CD4-positive, alpha-beta T cell treated with Interleukin-6 for 4 hours (primary cell): ENCODE data around the gene DOP1B.
"Not testable (repeated sequence)": the region's sequence is repeated elsewhere in the genome, so short reads cannot be mapped to it uniquely, and the experiment has no call there.

Experiments used
- DNase-seq: peaks from one replicate; pipeline ENCODE4 v3.0.0-alpha.2; 2020; ENCODE audit warnings: mixed read lengths

Gene DOP1B, protein sequence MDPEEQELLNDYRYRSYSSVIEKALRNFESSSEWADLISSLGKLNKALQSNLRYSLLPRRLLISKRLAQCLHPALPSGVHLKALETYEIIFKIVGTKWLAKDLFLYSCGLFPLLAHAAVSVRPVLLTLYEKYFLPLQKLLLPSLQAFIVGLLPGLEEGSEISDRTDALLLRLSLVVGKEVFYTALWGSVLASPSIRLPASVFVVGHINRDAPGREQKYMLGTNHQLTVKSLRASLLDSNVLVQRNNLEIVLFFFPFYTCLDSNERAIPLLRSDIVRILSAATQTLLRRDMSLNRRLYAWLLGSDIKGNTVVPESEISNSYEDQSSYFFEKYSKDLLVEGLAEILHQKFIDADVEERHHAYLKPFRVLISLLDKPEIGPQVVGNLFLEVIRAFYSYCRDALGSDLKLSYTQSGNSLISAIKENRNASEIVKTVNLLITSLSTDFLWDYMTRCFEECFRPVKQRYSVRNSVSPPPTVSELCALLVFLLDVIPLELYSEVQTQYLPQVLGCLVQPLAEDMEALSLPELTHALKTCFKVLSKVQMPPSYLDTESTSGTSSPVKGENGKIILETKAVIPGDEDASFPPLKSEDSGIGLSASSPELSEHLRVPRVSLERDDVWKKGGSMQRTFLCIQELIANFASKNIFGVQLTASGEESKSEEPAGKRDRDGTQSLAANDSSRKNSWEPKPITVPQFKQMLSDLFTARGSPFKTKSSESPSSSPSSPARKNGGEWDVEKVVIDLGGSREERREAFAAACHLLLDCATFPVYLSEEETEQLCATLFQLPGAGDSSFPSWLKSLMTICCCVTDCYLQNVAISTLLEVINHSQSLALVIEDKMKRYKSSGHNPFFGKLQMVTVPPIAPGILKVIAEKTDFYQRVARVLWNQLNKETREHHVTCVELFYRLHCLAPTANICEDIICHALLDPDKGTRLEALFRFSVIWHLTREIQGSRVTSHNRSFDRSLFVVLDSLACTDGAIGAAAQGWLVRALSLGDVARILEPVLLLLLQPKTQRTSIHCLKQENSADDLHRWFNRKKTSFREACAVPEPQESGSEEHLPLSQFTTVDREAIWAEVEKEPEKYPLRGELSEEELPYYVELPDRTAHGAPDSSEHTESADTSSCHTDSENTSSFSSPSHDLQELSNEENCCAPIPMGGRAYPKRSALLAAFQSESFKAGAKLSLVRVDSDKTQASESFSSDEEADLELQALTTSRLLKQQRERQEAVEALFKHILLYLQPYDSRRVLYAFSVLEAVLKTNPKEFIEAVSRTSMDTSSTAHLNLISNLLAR (N-terminal part only)

DNA sequence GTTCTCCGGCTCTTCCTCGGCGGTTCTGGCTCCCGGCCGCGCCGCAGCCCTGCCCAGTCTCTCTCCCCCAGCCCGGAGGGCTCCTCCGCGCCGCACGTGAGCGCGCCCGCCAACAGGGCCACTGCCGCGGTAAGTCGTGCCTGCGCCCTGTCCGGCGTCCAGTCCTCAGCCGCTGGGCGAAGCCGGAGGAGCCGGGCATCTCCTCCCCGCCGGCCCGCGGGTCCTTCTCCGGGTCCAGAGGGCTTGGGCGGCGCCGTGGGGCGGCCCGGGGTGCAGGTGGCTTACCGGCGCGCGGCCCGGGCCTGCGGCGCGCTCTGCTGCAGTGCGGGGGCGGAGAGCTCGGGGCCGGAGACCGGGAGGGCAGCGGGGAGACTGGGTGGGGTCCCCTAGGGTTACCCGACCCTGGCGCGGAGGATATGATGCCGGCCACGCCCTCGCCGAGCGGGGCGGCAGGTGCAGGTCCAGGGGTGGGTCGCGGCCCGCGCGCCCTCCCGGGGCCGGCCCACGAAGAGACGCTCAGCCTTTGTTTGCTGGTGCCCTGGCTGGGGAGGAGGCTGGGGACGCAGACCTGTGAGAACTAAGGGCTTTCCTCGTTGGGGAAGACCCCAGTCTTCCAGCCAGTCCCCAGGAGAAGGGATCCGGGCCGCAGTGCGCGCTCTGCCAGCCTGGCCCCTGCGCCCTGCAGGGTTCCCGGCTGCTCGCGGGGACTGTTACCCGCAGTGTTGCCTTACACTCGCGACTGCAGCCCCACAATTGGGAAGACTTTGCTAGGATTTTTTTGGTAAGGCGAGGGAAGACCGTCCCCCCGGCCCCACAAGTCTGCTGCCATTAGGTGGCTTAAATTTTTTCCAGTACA is at the start of gene DOP1B:
Gene DOP1B, plus strand, starts transcription at position 10 of the 856 bp plus-strand sequence. CDS start 7,910 bp downstream, outside the sequence.
- peak; percentile 43 for DNase-seq

DNA sequence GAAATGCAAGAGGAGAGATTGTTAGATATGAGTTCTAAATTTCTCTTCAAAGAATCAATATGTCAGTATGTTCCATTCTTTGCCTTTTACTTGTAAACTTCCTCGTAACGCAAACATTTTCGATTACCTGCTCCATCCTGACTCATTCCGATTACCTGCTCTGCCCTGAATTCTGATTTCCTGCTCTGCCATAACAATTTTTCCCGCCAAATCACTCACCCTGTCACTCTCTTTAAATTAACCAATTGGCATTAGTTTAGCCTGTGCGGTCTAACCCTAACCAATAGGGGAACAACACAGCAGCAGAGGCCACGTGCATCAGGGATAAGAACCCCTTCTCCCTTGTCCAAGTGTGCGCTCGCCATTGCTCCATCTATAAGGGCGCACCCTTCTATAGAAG is 46.8 kb upstream of the DOP1B start:
- no peak for DNase-seq

DNA sequence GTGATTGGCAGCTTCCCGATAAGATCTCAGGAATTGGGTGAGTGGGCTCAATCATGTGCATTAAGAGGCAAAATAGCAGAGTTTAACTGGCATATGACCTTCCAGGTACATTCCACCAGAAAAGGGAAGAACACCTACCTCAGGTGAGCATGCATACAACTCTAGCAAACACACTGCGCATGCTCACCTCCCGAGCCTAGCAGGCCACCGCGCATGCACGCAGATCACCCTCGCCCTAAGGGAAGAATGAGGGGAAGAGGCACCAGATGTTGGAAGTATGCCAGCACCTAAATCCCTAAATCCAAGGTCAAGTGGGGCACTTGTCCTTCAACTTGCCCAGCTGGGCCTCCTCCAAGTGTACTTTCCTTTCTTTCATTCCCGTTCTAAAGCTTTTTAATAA is 45.4 kb upstream of the DOP1B start:
- no peak for DNase-seq

DNA sequence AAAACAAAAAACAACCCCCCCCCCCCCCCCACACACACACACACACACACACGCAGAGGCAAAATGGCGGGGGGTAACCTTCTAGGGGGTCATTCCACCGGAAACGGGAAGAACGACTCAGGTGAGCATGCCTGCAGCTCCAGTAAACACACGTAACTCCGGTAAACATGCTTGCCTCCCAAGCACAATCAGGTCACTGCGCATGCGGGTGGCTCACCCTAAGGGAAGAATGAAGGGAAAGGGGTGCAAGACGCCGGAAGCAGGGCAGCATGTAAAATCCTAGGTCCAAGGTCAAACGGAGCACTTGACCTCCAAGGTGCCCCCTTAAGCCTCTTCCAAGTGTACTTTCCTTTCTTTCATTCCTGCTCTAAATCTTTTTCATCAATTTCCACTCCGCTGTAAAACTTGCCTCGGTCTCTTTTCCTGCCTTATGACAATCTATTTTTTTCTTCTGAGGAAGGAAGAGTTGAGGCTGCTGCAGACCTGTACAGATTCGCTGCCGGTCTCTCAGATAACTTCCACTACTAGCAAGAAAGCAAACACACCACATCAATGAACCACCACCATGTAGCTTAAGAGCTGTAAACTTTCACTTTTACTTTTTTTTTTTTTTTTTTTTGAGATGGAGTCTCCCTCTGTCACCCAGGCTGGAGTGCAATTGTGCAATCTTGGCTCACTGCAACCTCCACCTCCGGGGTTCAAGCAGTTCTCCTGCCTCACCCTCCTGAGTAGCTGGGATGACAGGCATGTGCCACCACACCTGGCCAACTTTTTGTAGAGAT is 42.8 kb upstream of the DOP1B start:
- DNase-seq = peak; percentile 80

DNA sequence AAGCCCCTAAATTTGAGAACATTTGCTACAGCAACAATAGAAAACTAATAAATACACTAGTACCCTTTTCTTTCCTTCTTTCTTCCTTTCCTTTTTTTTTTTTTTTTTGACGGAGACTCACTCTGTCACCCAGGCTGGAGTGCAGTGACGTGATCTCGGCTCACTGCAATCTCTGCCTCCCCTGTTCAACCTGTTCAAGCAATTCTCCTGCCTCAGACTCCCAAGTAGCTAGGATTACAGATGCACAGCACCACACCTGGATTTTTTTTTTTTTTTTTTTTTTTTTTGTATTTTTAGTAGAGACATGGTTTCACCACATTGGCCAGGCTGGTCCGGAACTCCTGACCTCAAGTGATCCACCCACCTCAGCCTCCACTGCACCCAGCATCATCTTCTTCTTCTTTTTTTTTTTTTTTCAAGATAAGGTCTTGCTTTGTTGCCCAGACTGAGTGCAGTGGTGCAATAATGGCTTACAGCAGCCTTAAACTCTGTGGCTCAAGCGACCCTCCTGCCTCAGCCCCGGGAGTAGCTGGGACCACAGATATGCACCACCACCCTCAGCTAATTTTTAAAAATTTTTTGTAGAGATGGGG is 41.4 kb upstream of the DOP1B start:
- DNase-seq = peak; percentile 14

DNA sequence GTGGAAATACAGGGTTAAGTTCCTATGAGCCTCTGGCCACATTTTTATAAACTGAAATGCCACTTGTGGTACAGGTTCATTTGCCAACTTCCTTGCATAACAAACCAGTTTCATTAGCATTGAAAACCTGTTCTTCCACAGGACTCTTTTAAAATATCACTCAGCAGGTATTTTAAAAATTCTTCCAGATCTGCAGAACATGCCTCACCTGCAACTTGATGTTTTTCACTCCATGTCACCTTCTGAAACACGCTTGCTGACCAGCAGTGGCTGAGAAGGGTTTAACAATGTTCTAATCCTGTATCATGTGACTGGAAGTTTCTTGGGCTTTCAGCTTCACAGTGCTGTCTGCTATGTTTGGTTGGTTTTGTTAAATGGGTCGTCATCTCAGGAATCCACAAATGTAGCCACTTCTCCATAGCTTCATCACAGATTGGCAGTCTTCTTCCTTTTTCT is 39.3 kb upstream of the DOP1B start:
- DNase-seq = no peak

DNA sequence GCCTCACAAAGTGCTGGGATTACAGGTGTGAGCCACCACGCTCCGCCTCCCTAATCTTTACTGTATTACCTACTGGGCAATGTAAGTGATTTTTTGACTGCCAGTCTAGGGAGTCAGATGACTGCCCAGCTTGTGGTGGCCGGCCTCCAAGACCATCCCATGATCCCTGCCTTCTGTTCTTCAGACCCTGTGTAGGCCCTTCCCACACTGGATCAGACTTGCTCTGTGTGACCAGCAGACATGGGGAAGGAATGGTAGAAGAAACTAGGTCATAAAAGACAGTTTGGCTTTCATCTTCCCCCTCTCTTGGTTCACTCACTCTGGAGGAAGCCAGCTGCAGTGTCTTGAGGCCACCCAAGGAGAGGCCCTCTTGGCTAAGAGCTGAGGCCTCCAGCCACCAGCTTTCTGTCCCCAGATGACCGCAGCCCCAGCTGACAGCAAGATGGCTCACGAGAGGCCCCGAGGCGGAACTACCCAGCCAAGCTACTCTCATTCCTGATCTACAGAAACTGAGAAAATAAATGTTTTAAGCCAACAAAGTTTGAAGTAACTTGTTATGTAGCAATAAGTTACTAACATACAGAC is 36.2 kb upstream of the DOP1B start:
- no peak for DNase-seq

DNA sequence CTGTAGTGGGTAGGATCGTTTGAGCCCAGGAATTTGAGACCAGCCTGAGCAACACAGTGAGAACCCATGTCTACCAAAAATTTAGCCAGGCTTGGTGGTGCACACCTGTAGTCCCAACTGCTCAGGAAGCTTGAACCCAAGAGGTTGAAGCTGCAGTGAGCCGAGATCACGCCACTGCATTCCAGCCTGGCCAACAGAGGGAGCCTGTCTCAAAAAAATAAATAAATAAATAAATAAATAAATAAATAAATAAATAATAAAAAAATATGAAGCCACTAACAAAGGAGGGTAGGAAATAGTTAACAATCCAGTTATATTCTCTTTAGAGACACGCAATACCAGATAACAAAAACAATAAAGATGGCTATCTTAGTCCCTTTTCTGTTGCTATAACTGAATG is 33.6 kb upstream of the DOP1B start:
- DNase-seq = no peak

DNA sequence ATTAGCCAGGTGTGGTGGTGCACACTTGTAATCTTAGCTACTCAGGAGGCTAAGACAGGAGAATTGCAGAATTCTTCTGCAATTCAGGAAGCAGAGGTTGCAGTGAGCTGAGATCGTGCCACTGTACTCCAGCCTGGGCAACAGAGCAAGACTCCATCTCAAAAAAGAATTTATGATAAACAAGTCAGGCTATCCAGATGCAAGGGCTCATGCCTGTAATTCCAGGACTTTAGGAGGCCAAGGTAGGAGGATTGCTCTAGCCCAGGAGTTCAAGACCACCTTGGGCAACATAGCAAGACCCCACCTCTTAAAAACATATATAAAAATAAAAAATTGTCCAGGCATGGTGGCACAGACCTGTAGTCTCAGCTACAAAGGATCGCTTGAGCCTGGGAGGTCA is 32.2 kb upstream of the DOP1B start:
- no peak for DNase-seq

DNA sequence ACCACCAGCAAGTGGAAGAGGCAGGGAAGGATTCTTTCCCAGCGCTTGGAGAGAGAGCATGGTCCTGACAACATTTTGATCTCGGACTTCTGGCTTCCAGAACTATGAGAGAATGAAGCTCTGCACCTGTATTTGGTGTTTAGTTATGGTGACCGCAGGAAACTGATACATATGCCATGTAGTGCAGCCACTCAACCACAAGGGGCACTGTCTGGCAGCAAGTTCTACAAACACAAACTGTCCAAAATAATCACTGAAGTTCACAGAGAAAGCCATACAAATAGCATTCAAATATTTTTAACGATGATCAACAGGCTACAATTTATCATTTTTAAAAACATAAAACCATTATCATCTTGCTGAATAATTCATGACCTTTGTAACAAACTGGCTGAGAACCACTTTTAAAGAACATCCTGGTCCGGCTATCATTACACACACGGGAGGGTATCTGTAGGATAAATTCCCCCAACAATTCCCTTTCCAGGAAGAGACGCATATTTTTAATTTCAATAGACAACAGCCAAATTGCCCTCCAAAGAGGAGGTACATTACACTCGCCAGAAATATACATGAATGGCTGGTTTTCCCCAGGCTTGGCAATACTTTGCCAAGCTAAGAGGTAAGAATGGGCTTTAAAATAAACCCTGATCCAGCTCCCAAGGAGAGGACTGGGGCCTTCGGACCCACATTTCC is 31.0 kb upstream of the DOP1B start:
- DNase-seq = peak; percentile 71

DNA sequence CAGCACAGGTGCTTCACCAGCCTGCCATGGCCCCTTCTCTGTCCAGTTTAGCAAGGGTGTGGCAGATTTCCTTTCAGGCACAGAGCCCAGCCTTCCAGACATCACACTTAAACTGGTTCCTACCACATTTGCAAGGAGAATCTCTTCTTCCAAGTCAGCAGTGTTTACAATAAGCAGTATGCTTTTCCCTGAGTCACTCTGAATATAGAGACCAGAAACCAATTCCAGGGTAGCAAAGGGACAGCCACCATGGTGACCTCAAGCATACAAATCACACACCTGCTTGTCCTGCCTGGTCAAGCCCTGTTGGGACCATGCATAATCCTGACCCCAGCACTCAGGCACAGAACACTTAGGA is 30.4 kb upstream of the DOP1B start:
- no peak for DNase-seq

DNA sequence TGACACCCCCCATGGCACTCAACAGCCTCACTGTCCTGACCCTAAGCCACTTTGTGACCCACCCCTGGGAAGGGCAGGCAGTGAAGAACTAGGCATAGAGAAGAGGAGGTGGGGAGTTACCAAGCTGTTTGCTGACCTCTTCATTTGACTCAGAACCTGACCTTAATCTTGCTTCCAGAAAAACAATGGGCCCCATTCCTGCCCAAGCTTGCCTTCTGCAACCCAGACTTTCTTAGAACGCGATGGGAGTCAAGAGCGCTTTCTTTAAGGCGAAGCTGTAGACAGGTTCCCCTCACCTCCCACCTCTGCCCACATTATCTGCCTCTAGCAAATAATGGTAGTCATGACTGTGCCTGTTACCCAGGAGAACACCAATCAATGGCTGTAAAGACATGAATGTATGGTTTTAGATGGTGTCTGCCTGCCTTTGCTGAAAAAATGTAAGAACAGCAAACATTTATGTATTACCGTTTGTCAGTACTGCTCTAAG is 30.0 kb upstream of the DOP1B start:
- no peak for DNase-seq

DNA sequence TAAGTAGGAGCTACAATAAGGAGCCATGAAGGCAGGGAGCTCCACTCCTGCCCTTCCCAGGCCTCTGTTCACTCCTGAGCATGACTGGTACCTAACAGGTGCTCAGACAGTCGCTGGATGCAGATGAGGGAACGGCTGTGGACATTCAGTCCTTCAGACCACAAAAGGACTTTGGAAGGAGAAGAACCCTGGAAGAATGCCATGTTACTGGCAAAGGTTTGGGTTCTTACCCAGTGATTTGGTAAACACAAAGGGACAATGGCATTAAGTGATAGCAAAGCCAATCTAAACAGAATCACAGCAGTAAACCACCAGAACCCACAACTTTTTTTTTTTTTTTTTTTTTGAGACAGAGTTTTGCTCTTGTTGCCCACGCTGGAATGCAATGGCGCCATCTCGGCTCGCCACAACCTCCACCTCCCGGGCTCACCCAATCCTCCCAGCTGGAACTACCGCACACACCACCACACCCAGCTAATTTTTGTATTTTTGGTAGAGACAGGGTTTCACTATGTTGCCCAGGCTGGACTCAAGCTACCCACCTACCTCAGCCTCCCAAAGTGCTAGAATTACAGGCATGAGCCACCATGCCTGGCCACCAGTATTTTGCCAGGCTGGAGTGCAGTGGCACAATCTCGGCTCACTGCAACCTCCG is 29.2 kb upstream of the DOP1B start:
- DNase-seq = no peak

DNA sequence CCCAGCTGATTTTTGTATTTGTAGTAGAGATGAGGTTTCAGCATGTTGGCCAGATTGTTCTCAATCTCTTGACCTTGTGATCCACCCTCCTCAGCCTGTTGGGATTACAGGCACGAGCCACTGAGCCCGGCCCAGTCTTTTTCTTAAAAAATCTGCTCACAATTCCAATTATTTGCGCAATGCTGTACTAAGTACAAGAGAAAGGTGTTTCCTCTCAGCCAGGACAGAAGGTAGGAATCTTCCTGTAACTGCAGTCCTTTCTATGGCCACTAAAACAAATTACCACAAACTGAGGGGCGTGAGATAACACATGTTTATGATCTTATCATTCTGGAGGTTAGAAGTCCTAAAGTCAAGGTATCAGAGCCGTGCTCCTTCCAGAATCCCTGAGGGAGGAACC is 28.6 kb upstream of the DOP1B start:
- no peak for DNase-seq

DNA sequence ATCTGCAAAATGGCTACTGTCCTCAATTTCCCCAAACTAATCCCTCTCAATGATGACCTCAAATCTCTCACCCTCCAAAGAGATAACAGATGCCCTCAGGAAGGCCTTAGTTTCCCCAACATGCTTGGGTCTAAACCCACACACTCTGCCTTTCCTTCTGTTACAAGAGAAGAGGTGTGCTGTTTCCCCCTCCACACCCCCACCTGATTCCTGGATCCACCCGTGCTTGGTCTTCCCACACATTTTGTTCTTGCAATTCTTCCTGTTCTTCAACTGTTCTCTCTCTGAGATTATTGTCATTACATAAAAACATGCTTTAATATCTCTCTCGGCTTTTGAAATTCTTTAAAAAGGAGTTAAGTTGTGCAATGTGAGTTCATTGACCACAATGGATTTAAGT is 27.4 kb upstream of the DOP1B start:
- DNase-seq = no peak

DNA sequence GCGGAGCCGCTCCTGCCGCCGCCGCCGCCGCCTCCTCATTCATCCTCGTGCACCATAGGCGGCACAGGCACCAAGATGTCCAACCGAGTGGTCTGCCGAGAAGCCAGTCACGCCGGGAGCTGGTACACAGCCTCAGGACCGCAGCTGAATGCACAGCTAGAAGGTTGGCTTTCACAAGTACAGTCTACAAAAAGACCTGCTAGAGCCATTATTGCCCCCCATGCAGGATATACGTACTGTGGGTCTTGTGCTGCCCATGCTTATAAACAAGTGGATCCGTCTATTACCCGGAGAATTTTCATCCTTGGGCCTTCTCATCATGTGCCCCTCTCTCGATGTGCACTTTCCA is 26.2 kb upstream of the DOP1B start:
- not testable (repeated sequence) for DNase-seq

DNA sequence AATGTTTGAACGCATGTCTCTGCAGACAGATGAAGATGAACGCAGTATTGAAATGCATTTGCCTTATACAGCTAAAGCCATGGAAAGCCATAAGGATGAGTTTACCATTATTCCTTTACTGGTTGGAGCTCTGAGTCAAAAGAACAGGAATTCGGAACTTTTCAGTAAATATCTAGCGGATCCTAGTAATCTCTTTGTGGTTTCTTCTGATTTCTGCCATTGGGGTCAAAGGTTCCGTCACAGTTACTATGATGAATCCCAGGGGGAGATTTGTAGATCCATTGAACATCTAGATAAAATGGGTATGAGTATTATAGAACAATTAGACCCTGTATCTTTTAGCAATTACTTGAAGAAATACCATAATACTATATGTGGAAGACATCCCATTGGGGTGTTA is 25.8 kb upstream of the DOP1B start:
- DNase-seq = not testable (repeated sequence)

DNA sequence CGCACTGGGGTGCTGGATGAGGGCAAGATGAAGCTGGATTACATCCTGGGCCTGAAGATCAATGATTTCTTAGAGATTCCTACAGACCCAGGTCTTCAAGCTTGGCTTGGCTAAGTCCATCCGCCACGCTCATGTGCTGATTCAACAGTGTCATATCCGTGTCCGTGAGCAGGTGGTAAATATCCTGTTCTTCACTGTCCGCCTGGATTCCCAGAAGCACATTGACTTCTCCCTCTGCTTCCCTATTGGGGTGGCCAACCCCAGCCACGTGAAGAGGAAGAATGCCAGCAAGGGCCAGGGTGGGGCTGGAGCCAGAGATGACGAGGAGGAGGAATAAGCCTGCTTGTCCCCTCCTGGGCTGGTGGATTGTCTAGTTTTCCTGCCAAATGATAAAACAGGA is 23.9 kb upstream of the DOP1B start:
- DNase-seq = no peak

DNA sequence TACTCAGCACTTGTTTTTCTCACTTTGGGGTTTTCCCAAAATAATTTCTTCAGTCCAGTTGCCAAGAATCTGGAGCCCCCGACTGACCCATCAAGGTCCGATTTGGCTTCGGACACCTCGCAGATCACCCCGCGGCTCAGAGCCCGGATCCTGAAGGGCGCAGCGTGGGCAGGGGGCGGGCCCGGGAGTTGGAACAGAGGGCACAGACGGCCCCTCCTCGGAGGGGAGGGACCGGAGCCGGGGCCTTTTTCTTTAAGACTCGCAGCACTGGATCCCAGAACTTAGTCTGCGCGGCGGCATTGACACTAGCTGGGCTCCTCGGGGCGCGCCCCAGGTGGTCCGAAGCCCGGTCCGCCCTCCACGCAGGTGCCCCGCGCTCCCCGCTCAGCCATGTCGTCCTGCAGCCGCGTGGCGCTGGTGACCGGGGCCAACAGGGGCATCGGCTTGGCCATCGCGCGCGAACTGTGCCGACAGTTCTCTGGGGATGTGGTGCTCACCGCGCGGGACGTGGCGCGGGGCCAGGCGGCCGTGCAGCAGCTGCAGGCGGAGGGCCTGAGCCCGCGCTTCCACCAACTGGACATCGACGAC is 21.7 kb upstream of the DOP1B start, which contains the start of gene CBR3:
Gene CBR3, plus strand, starts transcription at position 277 of the 588 bp plus-strand sequence. Its CDS starts 114 bp downstream, at position 391.
- DNase-seq = peak; percentile 64
